Purkinje cell (primary cell): Measurements from ENCODE around the gene TMSB15B. TPM values are rescaled to one million over a fixed set of nuclear protein-coding genes. Genes with fewer than 3 reads are reported as not detected.

Experiments used
- polyA plus RNA-seq: library from polyadenylated mRNA; unstranded; fragments of >200 nt; fragmentation: Nextera tagmentation; gene quantifications from 2 replicates; pipeline ENCODE4 v1.2.1, GENCODE V29; 2014

The TMSB15B gene
- 12.9 and 26.4 TPM in 2 replicates for polyA plus RNA-seq

DNA sequence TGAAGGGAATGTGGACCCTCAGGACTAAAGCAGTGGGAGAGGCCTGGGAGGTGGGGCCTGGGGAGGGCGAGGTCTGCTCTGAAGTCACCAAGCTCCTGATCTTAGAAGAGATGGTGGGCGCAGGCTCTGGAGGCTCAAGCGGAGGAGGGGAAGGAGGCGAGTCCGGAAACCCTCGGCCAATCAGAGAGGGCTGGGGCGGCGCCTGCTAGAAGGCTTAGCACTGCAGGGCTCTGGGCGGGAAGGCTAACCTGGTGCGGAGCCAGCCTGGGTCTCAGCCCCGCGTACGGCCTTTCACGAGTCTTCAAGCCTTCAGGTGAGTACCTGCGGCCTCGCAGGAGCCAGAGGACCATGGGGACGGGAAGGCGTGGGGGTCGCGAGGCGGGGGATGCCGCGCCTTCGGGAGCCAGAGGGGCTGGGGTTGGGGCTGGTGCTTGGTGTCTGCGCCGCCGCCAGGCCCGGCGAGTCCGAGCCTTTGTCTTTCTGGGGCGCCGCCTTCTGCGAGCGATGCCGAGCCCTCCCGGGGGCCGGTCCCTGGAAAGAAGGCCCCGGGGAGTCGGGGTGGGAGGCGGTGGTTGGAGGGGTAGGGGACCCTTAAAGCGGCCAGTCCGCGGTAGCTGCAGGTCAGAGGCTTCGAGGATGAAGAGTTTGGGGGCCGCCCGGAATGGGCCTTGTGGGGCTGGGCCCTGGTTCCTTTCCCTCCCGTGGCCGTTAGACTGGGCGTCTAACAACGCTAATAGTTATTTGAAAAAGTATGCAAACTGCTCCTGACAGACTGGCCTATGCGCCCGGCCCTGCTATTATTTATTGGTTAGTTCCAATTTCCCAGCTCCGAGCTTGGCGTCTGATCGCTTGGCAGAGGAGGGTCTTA lies at the start of gene TMSB15B:
TSS of gene TMSB15B (plus strand) at position 217 of the 868 bp plus-strand sequence.

DNA sequence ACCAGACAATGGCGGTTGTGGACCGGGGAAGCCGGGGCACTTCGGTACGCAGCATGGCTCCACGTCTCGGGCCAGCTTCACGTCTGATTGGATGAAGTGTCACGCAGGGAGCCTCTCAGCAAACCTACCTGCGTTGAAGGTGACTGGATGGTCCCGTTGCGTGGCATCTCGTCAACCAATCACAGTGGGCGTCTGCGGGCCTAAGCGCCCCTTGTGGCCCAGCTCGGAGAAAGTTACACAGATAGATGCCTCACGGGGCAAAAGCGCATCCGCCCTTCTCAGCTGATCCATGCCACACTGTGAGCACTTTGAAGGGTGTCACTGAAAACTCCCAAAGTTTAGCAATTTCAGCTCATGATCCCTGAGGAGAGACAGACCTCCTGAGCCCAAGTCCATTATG lies 51.2 kb downstream of the TMSB15B start, which contains the start of gene H2BW1:
TSS of gene H2BW1 (minus strand) at position 103 of the 400 bp plus-strand sequence. CDS start 132 bp downstream, outside the sequence.

Other genes with a start within 250 kb of the TMSB15B start
- gene PLP1, start 185.8 kb upstream of the TMSB15B start, polyA plus RNA-seq = 23.2 and 43.0 TPM in 2 replicates
- 15.4 and 16.3 TPM in 2 replicates for gene RAB9B, start 130.4 kb upstream of the TMSB15B start, polyA plus RNA-seq
- not detected in 2 replicates for gene H2BW1, start 51.1 kb downstream of the TMSB15B start, polyA plus RNA-seq
- not detected in 2 replicates for gene H2BW2, start 77.3 kb downstream of the TMSB15B start, polyA plus RNA-seq
- gene TMSB15C, start 113.6 kb downstream of the TMSB15B start, polyA plus RNA-seq = 0.83 TPM in 1 of 2 replicates, not detected in the other
- 4.3 and 5.7 TPM in 2 replicates for gene ZCCHC18, start 149.9 kb downstream of the TMSB15B start, polyA plus RNA-seq
- gene SLC25A53, start 194.4 kb downstream of the TMSB15B start, polyA plus RNA-seq = 9.4 and 14.1 TPM in 2 replicates
- 22.8 and 27.3 TPM in 2 replicates for gene FAM199X, start 203.8 kb downstream of the TMSB15B start, polyA plus RNA-seq